Neural progenitor cell (in vitro differentiated cells): ENCODE data around the gene RYR1. TPM values are rescaled to one million over a fixed set of nuclear protein-coding genes. Genes with fewer than 3 reads are reported as not detected.
"Not testable (repeated sequence)": the region's sequence is repeated elsewhere in the genome, so short reads cannot be mapped to it uniquely, and the experiment has no call there.

Source experiments
- DNase-seq: peaks from one replicate; pipeline ENCODE4 v3.0.0-alpha.2; 2016; ENCODE audit warnings: low spot score
- H2AFZ ChIP-seq: fragments of 200-600 bp; sonication (generic); replicated peaks from 2 replicates; pipeline ENCODE4 v1.6.1; 2016; ENCODE audit warnings: antibody characterized with exemption
- H3F3A ChIP-seq: fragments of 200-600 bp; sonication (generic); 2 replicates; pipeline ENCODE4 v1.6.1; 2016; ENCODE audit warnings: antibody characterized with exemption, low read depth
- H3K27ac ChIP-seq: fragments of 200-600 bp; sonication (generic); 2 replicates; pipeline ENCODE4 v1.5.1; 2016; ENCODE audit warnings: mild to moderate bottlenecking
- H3K27me3 ChIP-seq: fragments of 200-600 bp; sonication (generic); 2 replicates; pipeline ENCODE4 v1.6.1; 2016; ENCODE audit warnings: mild to moderate bottlenecking, moderate library complexity
- H3K36me3 ChIP-seq: fragments of 200-600 bp; sonication (generic); 2 replicates; pipeline ENCODE4 v1.5.1; 2016
- H3K4me1 ChIP-seq: fragments of 200-600 bp; sonication (generic); 2 replicates; pipeline ENCODE4 v1.6.1; 2016; ENCODE audit warnings: mixed run types
- H3K4me2 ChIP-seq: fragments of 200-600 bp; sonication (generic); 2 replicates; pipeline ENCODE4 v1.6.1; 2016
- H3K4me3 ChIP-seq: fragments of 200-600 bp; sonication (generic); 2 replicates; pipeline ENCODE4 v1.5.1; 2016
- H3K79me2 ChIP-seq: fragments of 200-600 bp; sonication (generic); 2 replicates; pipeline ENCODE4 v1.6.1; 2016; ENCODE audit warnings: low read depth
- H3K9ac ChIP-seq: fragments of 200-600 bp; sonication (generic); 2 replicates; pipeline ENCODE4 v1.6.1; 2016
- H3K9me3 ChIP-seq: fragments of 200-600 bp; sonication (generic); 2 replicates; pipeline ENCODE4 v1.5.1; 2016; ENCODE audit warnings: low read depth
- H4K20me1 ChIP-seq: fragments of 200-600 bp; sonication (generic); 2 replicates; pipeline ENCODE4 v1.6.1; 2016; ENCODE audit warnings: low read depth
- H3K27ac Mint-ChIP-seq: 3 replicates; pipeline ENCODE4 v1.8.0; 2021; ENCODE audit warnings: mixed read lengths
- H3K27me3 Mint-ChIP-seq: 2 replicates; pipeline ENCODE4 v1.8.0; 2022; ENCODE audit warnings: low read depth, mild to moderate bottlenecking, inconsistent platforms, moderate library complexity, mixed read lengths; ENCODE audit not compliant: insufficient read depth
- H3K36me3 Mint-ChIP-seq: 3 replicates; pipeline ENCODE4 v1.8.0; 2021; ENCODE audit warnings: mixed read lengths
- H3K4me1 Mint-ChIP-seq: 3 replicates; pipeline ENCODE4 v1.8.0; 2021; ENCODE audit warnings: mixed read lengths
- H3K4me3 Mint-ChIP-seq: 3 replicates; pipeline ENCODE4 v1.8.0; 2021; ENCODE audit warnings: mild to moderate bottlenecking, moderate library complexity, mixed read lengths
- H3K9me3 Mint-ChIP-seq: 3 replicates; pipeline ENCODE4 v1.8.0; 2020; ENCODE audit warnings: mixed read lengths
- EZH2 ChIP-seq: fragments of 200-600 bp; sonication (generic); IDR thresholded peaks from 2 replicates; pipeline ENCODE4 v1.6.1; 2017; ENCODE audit warnings: antibody characterized with exemption, mild to moderate bottlenecking, moderate library complexity
- EZH2phosphoT487 ChIP-seq: fragments of 200-600 bp; sonication (generic); IDR thresholded peaks from 2 replicates; pipeline ENCODE4 v1.6.1; 2017; ENCODE audit warnings: antibody characterized with exemption
- total RNA-seq: library from RNA; depleted of rRNA; stranded (reverse); fragments of >200 nt; gene quantifications from 2 replicates; pipeline ENCODE4 v1.2.3, GENCODE V29; 2015; ENCODE audit warnings: low replicate concordance
- TF ChIP-seq, protein P1 (sequence below): fragments of 200-600 bp; sonication (generic); IDR thresholded peaks from 2 replicates; pipeline ENCODE4 v1.5.1; 2017; ENCODE audit warnings: antibody characterized with exemption, mild to moderate bottlenecking

The RYR1 gene
- total RNA-seq, 1 donor from 2014 or later = 0.60 TPM

DNA sequence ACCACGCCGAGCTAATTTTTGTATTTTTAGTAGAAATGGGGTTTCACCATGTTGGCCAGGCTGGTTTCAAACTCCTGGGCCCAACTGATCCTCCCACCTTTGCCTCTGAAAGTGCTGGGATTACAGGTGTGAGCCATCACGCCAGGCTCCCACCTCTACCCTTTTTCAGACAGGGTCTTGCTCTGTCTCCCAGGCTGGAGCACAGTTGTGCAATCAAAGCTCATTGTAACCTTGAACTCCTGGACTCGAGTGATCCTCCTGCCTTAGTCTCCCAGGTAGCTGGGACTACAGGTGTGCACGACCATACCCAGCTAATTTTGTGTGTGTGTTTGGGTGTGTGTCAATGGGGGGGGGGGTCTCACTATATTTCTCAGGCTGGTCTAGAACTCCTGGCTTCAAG is 9.2 kb upstream of the RYR1 start:
- no peak for DNase-seq
- H3K27me3 Mint-ChIP-seq = peaks cover 10% of the 10 kb centered on the region
- H3K4me3 Mint-ChIP-seq = no peak overlapping the region
- no peak overlapping the region for H2AFZ ChIP-seq
- H3K79me2 ChIP-seq = no peaks in the 10 kb centered on the region
- no peak overlapping the region for H3K27ac Mint-ChIP-seq
- H3F3A ChIP-seq = peaks cover 8% of the 10 kb centered on the region
- H4K20me1 ChIP-seq = no peaks in the 10 kb centered on the region
- no peaks in the 10 kb centered on the region for H3K9me3 ChIP-seq
- H3K27me3 ChIP-seq = peaks cover 8% of the 10 kb centered on the region
- H3K36me3 ChIP-seq = no peaks in the 10 kb centered on the region
- H3K9ac ChIP-seq = no peak overlapping the region
- TF ChIP-seq EZH2 (no peak), EZH2phosphoT487 (no peak)
- TF ChIP-seq, protein P1, sequence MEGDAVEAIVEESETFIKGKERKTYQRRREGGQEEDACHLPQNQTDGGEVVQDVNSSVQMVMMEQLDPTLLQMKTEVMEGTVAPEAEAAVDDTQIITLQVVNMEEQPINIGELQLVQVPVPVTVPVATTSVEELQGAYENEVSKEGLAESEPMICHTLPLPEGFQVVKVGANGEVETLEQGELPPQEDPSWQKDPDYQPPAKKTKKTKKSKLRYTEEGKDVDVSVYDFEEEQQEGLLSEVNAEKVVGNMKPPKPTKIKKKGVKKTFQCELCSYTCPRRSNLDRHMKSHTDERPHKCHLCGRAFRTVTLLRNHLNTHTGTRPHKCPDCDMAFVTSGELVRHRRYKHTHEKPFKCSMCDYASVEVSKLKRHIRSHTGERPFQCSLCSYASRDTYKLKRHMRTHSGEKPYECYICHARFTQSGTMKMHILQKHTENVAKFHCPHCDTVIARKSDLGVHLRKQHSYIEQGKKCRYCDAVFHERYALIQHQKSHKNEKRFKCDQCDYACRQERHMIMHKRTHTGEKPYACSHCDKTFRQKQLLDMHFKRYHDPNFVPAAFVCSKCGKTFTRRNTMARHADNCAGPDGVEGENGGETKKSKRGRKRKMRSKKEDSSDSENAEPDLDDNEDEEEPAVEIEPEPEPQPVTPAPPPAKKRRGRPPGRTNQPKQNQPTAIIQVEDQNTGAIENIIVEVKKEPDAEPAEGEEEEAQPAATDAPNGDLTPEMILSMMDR = no peak
- H3K27ac ChIP-seq = no peak overlapping the region
- H3K36me3 Mint-ChIP-seq = no peaks in the 10 kb centered on the region
- H3K9me3 Mint-ChIP-seq = no peaks in the 10 kb centered on the region
- peaks cover 12% of the 10 kb centered on the region for H3K4me1 Mint-ChIP-seq
- H3K4me3 ChIP-seq = no peak overlapping the region
- H3K4me1 ChIP-seq = peaks cover 10% of the 10 kb centered on the region
- no peak overlapping the region for H3K4me2 ChIP-seq

DNA sequence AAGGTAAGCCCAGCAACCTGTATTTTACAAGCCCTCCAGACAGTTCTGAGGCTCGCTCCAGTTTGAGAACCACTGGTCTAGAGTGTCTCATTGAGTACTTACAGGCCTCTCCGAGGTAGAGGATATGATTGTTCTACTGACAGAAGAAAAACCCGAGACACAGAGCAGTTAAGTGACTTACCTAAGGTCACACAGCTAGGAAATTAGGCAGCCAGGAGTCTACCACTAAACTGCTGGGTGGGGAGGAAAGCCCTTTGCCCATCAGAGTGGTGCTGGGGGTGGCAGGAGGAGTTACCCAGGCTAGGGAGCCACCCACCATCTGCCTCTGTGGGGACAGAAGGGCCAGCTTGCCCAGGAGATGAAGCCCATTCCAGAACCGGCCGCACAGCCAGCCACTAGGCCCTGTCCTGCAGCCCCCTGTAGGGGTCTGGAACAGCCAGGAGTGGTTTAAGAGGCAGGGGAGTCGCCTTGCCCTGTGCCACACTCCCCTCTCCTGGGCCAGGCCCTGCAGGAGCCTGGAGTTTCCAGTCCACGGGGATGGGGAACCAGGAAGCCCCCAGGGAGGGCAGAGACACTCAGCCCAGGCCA is 8.2 kb upstream of the RYR1 start:
- Mint-ChIP-seq H3K4me3 (no peak overlapping the region), H3K27ac (no peak overlapping the region), H3K9me3 (no peaks in the 10 kb centered on the region), H3K36me3 (no peaks in the 10 kb centered on the region), H3K4me1 (peaks cover 12% of the 10 kb centered on the region), H3K27me3 (peaks cover 10% of the 10 kb centered on the region)
- H2AFZ ChIP-seq = peak overlapping the region; percentile 80
- H3F3A ChIP-seq = peaks cover 14% of the 10 kb centered on the region
- H3K4me3 ChIP-seq = no peak overlapping the region
- no peak overlapping the region for H3K9ac ChIP-seq
- no peaks in the 10 kb centered on the region for H3K79me2 ChIP-seq
- no peaks in the 10 kb centered on the region for H3K9me3 ChIP-seq
- peaks cover 10% of the 10 kb centered on the region for H3K4me1 ChIP-seq
- no peaks in the 10 kb centered on the region for H4K20me1 ChIP-seq
- no peak overlapping the region for H3K27ac ChIP-seq
- TF ChIP-seq, protein P1 = no peak
- no peaks in the 10 kb centered on the region for H3K36me3 ChIP-seq
- no peak overlapping the region for H3K4me2 ChIP-seq
- no peak for DNase-seq
- no peaks in the 10 kb centered on the region for H3K27me3 ChIP-seq

DNA sequence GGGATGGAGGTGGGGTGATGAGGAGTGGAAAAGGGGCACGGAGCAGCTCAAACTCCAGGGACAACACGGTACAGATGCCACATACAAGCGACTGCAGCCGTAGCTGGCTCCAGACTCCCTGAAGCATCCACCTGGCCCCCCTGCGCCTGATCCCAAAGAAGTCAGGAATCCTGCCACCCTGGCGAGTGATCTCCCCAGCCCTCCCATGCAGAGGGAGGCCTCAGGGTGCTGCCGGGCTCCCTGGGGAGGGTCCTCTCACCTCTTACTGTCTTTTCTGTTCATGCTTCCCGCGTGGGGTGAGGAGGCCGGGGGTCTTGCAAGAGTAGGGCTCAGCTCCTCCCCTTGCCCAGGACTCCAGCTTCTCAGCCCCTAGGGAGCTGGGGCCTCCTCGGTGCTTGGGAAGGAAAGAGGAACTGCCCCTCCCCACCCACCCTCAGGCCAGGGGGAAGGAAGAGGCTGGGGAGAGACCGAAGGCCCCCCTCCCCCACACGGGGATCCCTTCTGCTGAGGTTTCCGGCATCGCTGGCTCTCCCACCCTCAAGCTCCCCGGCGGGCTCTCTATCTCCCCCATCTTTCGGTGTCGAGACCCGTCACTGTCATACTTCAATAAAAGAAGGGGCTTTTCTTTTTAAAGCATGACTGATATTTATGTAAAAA is 7.6 kb upstream of the RYR1 start, which contains the start of gene RASGRP4:
Gene RASGRP4 (minus strand): TSS at position 410 of the 657 bp plus-strand sequence. CDS start 128 bp downstream, at position 282.
- no peaks in the 10 kb centered on the region for H3K27me3 ChIP-seq
- TF ChIP-seq EZH2phosphoT487 (no peak), EZH2 (no peak)
- TF ChIP-seq, protein P1 = no peak
- Mint-ChIP-seq H3K27ac (peak within 1 kb of the TSS; percentile 57), H3K9me3 (no peaks in the 10 kb centered on the region), H3K4me3 (peak within 1 kb of the TSS; percentile 53), H3K4me1 (peaks cover 12% of the 10 kb centered on the region), H3K27me3 (peaks cover 8% of the 10 kb centered on the region), H3K36me3 (no peaks in the 10 kb centered on the region)
- no peaks in the 10 kb centered on the region for H3K79me2 ChIP-seq
- H3K4me2 ChIP-seq = peak within 1 kb of the TSS; percentile 23
- H3K4me3 ChIP-seq = no peak within 1 kb of the TSS
- H3K9me3 ChIP-seq = no peaks in the 10 kb centered on the region
- no peak within 1 kb of the TSS for H3K9ac ChIP-seq
- no peaks in the 10 kb centered on the region for H4K20me1 ChIP-seq
- H3K36me3 ChIP-seq = no peaks in the 10 kb centered on the region
- H3K4me1 ChIP-seq = peaks cover 10% of the 10 kb centered on the region
- DNase-seq = no peak
- peak within 1 kb of the TSS; percentile 80 for H2AFZ ChIP-seq
- peaks cover 14% of the 10 kb centered on the region for H3F3A ChIP-seq
- H3K27ac ChIP-seq = no peak within 1 kb of the TSS

DNA sequence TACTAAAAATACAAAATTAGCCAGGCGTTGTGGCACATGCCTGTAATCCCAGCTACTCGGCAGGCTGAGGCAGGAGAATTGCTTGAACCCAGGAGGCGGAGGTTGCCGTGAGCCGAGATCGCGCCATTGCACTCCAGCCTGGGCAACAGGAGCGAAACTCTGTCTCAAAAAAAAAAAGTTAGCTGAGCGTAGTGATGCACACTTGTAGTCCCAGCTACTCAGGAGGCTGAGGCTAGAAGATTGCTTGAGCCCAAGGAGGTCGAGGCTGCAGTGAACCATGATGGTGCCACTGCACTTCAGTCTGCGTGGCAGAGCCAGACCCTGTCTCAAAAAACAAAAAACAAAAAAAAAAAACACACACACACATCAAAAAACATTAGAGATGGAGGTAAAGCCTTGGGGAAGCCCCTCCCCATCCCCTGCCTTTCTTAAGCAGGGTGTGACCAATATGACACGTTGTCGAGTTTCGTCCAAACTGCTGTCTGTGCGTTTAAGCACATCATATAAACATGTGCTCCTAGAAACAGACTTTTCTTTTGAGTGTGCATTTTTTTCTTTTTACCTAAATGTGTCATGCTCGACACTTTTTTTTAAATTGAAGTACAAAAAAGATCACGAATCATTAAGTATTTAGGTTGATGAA is 6.3 kb upstream of the RYR1 start:
- H3K27me3 ChIP-seq, H3K27ac Mint-ChIP-seq, DNase-seq, H3K4me1 ChIP-seq, H3K9ac ChIP-seq, H3K9me3 Mint-ChIP-seq, H3K36me3 ChIP-seq, H2AFZ ChIP-seq, H3K27ac ChIP-seq, H3K9me3 ChIP-seq, H3K27me3 Mint-ChIP-seq, H3K79me2 ChIP-seq, H3K4me3 ChIP-seq, H4K20me1 ChIP-seq, H3K4me2 ChIP-seq, H3K36me3 Mint-ChIP-seq: not testable (repeated sequence)
- Mint-ChIP-seq H3K4me1 (peaks cover 12% of the 10 kb centered on the region), H3K4me3 (peak overlapping the region; percentile 4)
- peaks cover 23% of the 10 kb centered on the region for H3F3A ChIP-seq
